Heart left ventricle (tissue), 16 donors: ENCODE measurements around the gene SLC16A8. TPM values are rescaled to one million over a fixed set of nuclear protein-coding genes. Genes with fewer than 3 reads are reported as not detected.

Source experiments
- ATAC-seq, 4 donors: fragments of 200-7000 bp; cut with Tn5 transposase; one replicate each; pipeline ENCODE4 v1.9.1; 2020 to 2022; ENCODE audit warnings: moderate library complexity in 4 of 4, mild to moderate bottlenecking in 3 of 4, moderate number of reproducible peaks in 1 of 4
- DNase-seq, 5 donors: peaks; one replicate each; pipeline ENCODE4 v3.0.0-alpha.2; 2020
- H3K27ac ChIP-seq, 12 donors: fragments of 200-600 bp; sonication (generic) in 4 of 12; one replicate each; pipeline versions ENCODE4 v1.5.0 to v1.8.0; 2016 to 2022; ENCODE audit warnings: mild to moderate bottlenecking in 2 of 12
- H3K27me3 ChIP-seq, 9 donors: fragments of 200-600 bp; sonication (generic) in 2 of 9; one replicate each; pipeline versions ENCODE4 v1.5.1 to v1.8.0; 2016 to 2022; ENCODE audit warnings: mild to moderate bottlenecking in 3 of 9
- H3K36me3 ChIP-seq, 9 donors: fragments of 200-600 bp; sonication (generic) in 2 of 9; one replicate each; pipeline versions ENCODE4 v1.5.0 to v1.8.0; 2018 to 2022; ENCODE audit warnings: mild to moderate bottlenecking in 2 of 9
- H3K4me1 ChIP-seq, 12 donors: fragments of 200-600 bp; sonication (generic) in 4 of 12; one replicate each; pipeline versions ENCODE4 v1.5.0 to v1.8.0; 2016 to 2022; ENCODE audit warnings: mild to moderate bottlenecking in 3 of 12
- H3K4me3 ChIP-seq, 12 donors: fragments of 200-600 bp; sonication (generic) in 4 of 12; one replicate each; pipeline versions ENCODE4 v1.5.0 to v1.8.0; 2017 to 2022; ENCODE audit warnings: mild to moderate bottlenecking in 9 of 12, moderate library complexity in 4 of 12
- H3K9me3 ChIP-seq, 12 donors: fragments of 200-600 bp; sonication (generic) in 4 of 12; one replicate each; pipeline versions ENCODE4 v1.5.0 to v1.8.0; 2016 to 2022; ENCODE audit warnings: mild to moderate bottlenecking in 1 of 12
- CTCF ChIP-seq, 12 donors: fragments of 200-600 bp; sonication (generic) in 4 of 12; IDR thresholded peaks; one replicate each; pipeline versions ENCODE4 v1.5.0 to v1.8.0; 2018 to 2022; ENCODE audit warnings: antibody characterized with exemption in 12 of 12, mild to moderate bottlenecking in 5 of 12
- POLR2A ChIP-seq, 2 donors: fragments of 450-650 bp; IDR thresholded peaks; one replicate each; pipeline ENCODE4 v1.6.1; 2017; ENCODE audit warnings: antibody characterized with exemption in 2 of 2, mild to moderate bottlenecking in 2 of 2, moderate library complexity in 2 of 2
- WGBS, 4 donors: extraction: QIAGEN DNeasy Blood & Tissue Kit in 2 of 4; methylation state at CpG; one replicate each; pipeline versions ENCODE4 v1.1.5 to v1.1.7; 2013 to 2018; 5-methylcytosine and 5-hydroxymethylcytosine counted together
- intact Hi-C, 10 donors: fragments of 100-400 bp; cut with DNase I; formaldehyde crosslinking; loops; one replicate each; pipeline versions ENCODE4 v1.11.1 to v1.14.2; 2022
- polyA plus RNA-seq, 2 donors: library from polyadenylated mRNA; stranded (reverse); fragments of 200-250 nt; gene quantifications; one replicate each; pipeline ENCODE4 v1.2.3, GENCODE V29; 2013
- total RNA-seq, 9 donors: library from RNA; depleted of rRNA in 2 of 9; stranded (reverse); fragments of >200 nt in 2 of 9; fragmentation: NEBNext Ultra II Directional in 3 of 9; extraction: Animal tissue kit (Norgen Biotek cat#: 25700) in 3 of 9; gene quantifications; one replicate each; pipeline versions ENCODE4 v1.1.0 to v1.2.4, GENCODE V29; 2016 to 2023
- donor health status: ischemic (EF 13 %, LVEDD 7.1; RV severe dilation, severe dysfunction).
- donor health status: healthy with polysubstance abuse.
- donor health status: DM: no; HTN: yes; CAD: no.
- donor health status: DM: no; HTN: no; CAD: no.
- donor health status: ischemic (EF 25% LVEDD 6.9; RV normal size, moderate dysfunction).
- donor health status: ischemic (EF 25% LVEDD 5.7; RV mildly dilated, moderate dysfunction).
- donor health status: healthy.
- donor health status: DM: yes; HTN: yes; CAD: no.
- donor health status: ischemic (EF 35%, LVEDD 5.7; RV mildly dilated, moderate dysfunction).
- donor health status: nonischemic (EF 11% LVEDD 7.7; RV severe dilation, severe dysfunction).
- donor health status: DM: yes; HTN: yes; CAD: no.
- donor health status: PGD.
- donor health status: ischemic (EF 29% LVEDD 5.4; RV normal size, mild dysfunction).
- donor health status: nonischemic (EF 23%, LVEDD 6.1; RV moderate dilation, normal function).

Gene SLC16A8
- total and polyA plus RNA-seq, 11 donors: 0.34 TPM; not detected in 10

- intact Hi-C loops: no loop called here
- DNase-seq: no peak
- no peak overlapping the region for H3K27ac ChIP-seq
Observed at GRCh38 chr22:38028344-38029130, 55.4 kb downstream of the SLC16A8 start.

More at GRCh38 chr22:38028344-38029130, 55.4 kb downstream of the SLC16A8 start:
- Histone ChIP-seq H3K4me1 (peaks cover 0 to 8% (median 1%) of the 10 kb centered on the region in 12 donors), H3K27me3 (no peaks in the 10 kb centered on the region), H3K36me3 (no peaks in the 10 kb centered on the region), H3K9me3 (no peaks in the 10 kb centered on the region), H3K4me3 (no peak overlapping the region)
- TF ChIP-seq CTCF (IDR thresholded peaks at IDR 0.05) (no peak), POLR2A (IDR thresholded peaks at IDR 0.05) (no peak)
- WGBS, 4 donors: 89 to 92% (median 91%) methylated on average over 15 of the region's 15 CpGs
- no peak for ATAC-seq

Other genes starting within 250 kb of the SLC16A8 start
- gene ANKRD54, start 239.8 kb downstream of the SLC16A8 start, total RNA-seq: 10 to 100 TPM; 11.6 to 44.6 (median 15.9) TPM
- gene ANKRD54, start 239.8 kb downstream of the SLC16A8 start, polyA plus RNA-seq: 10 to 100 TPM; 15.7 to 20.4 TPM
- gene EIF3L, start 234.8 kb downstream of the SLC16A8 start, total RNA-seq: 100 to 1,000 TPM; 237 to 456 (median 369) TPM
- 100 to 1,000 TPM; 111 to 284 TPM for gene EIF3L, start 234.8 kb downstream of the SLC16A8 start, polyA plus RNA-seq
- 10 to 100 TPM; 15.8 to 40.7 (median 17.8) TPM for gene MICALL1, start 177.9 kb downstream of the SLC16A8 start, total RNA-seq
- gene MICALL1, start 177.9 kb downstream of the SLC16A8 start, polyA plus RNA-seq: 10 to 100 TPM; 10.6 to 21.3 TPM
- under 1 TPM in 7 of 9 donors, not detected in 2; 0.16 to 0.80 (median 0.44) TPM for gene C22orf23, start 130.6 kb downstream of the SLC16A8 start, total RNA-seq
- under 1 TPM; 0.37 to 0.65 TPM for gene C22orf23, start 130.6 kb downstream of the SLC16A8 start, polyA plus RNA-seq
- gene POLR2F, start 130.5 kb downstream of the SLC16A8 start, total RNA-seq: 100 to 1,000 TPM in 1 of 9 donors, 10 to 100 TPM in 8; 60.7 to 120 (median 77.5) TPM
- gene POLR2F, start 130.5 kb downstream of the SLC16A8 start, polyA plus RNA-seq: 100 to 1,000 TPM; 140 to 218 TPM
- gene SOX10, start 99.6 kb downstream of the SLC16A8 start, total RNA-seq: 1 to 10 TPM in 5 of 9 donors, under 1 TPM in 4; 0.43 to 7.6 (median 1.1) TPM
- gene SOX10, start 99.6 kb downstream of the SLC16A8 start, polyA plus RNA-seq: 1 to 10 TPM in 1 of 2 donors, under 1 TPM in 1; 0.82 to 1.8 TPM
- gene PICK1, start 26.8 kb downstream of the SLC16A8 start, total RNA-seq: 10 to 100 TPM; 18.8 to 39.5 (median 22.2) TPM
- gene PICK1, start 26.8 kb downstream of the SLC16A8 start, polyA plus RNA-seq: 10 to 100 TPM; 26.5 to 41.5 TPM
- gene BAIAP2L2, start 26.5 kb upstream of the SLC16A8 start, total RNA-seq: under 1 TPM in 8 of 9 donors, not detected in 1; 0.09 to 0.30 (median 0.22) TPM
- gene BAIAP2L2, start 26.5 kb upstream of the SLC16A8 start, polyA plus RNA-seq: under 1 TPM; 0.17 to 0.27 TPM
- gene PLA2G6, start 97.6 kb upstream of the SLC16A8 start, total RNA-seq: 10 to 100 TPM in 6 of 9 donors, 1 to 10 TPM in 3; 6.1 to 17.9 (median 11.0) TPM
- gene PLA2G6, start 97.6 kb upstream of the SLC16A8 start, polyA plus RNA-seq: 10 to 100 TPM in 1 of 2 donors, 1 to 10 TPM in 1; 4.9 to 14.2 TPM
- gene MAFF, start 117.8 kb upstream of the SLC16A8 start, total RNA-seq: 10 to 100 TPM in 3 of 9 donors, 1 to 10 TPM in 6; 1.9 to 35.8 (median 4.0) TPM
- 10 to 100 TPM in 1 of 2 donors, 1 to 10 TPM in 1; 4.7 to 36.0 TPM for gene MAFF, start 117.8 kb upstream of the SLC16A8 start, polyA plus RNA-seq
- 100 to 1,000 TPM in 1 of 9 donors, 10 to 100 TPM in 8; 37.6 to 103 (median 47.0) TPM for gene TMEM184B, start 188.8 kb upstream of the SLC16A8 start, total RNA-seq
- 10 to 100 TPM; 19.5 to 54.4 TPM for gene TMEM184B, start 188.8 kb upstream of the SLC16A8 start, polyA plus RNA-seq
- gene CSNK1E, start 233.2 kb upstream of the SLC16A8 start, total RNA-seq: 100 to 1,000 TPM in 1 of 9 donors, 10 to 100 TPM in 8; 59.7 to 117 (median 72.6) TPM
- 100 to 1,000 TPM in 1 of 2 donors, 10 to 100 TPM in 1; 64.8 to 125 TPM for gene CSNK1E, start 233.2 kb upstream of the SLC16A8 start, polyA plus RNA-seq